Measurements from ENCODE around the gene PDE5A. TPM values are rescaled to one million over a fixed set of nuclear protein-coding genes. Genes with fewer than 3 reads are reported as not detected.
"Not testable (repeated sequence)": the region's sequence is repeated elsewhere in the genome, so short reads cannot be mapped to it uniquely, and the experiment has no call there.

The PDE5A gene
- total and polyA plus RNA-seq, 2 experiments from 2014 or later, result 2.3 to 19.3 TPM

- not testable (repeated sequence) for H3K27me3 ChIP-seq; H3K4me3 ChIP-seq; H3K27ac ChIP-seq; H3K9me3 ChIP-seq (ENCODE audit: low read depth); H3K4me1 ChIP-seq (ENCODE audit: low read depth)
- peak; percentile 8 to 29 for DNase-seq (ENCODE audit: low read depth in 1 of 2, low spot score in 1 of 2)
- peaks cover 22% of the 10 kb centered on the region for H3K36me3 ChIP-seq
Observed at GRCh38 chr4:119462733-119463132, 165.9 kb downstream of the PDE5A start.

- not testable (repeated sequence) for H3K27ac ChIP-seq; H3K9me3 ChIP-seq (ENCODE audit: low read depth); H3K36me3 ChIP-seq; H3K27me3 ChIP-seq; H3K4me1 ChIP-seq (ENCODE audit: low read depth)
- H3K4me3 ChIP-seq, result peak overlapping the region; percentile 94
- peak in 1 of 2 donors; percentile 70 for DNase-seq (ENCODE audit: low read depth in 1 of 2, low spot score in 1 of 2)
Observed at GRCh38 chr4:119455734-119456133, 172.9 kb downstream of the PDE5A start.

- DNase-seq (ENCODE audit: low read depth in 1 of 2, low spot score in 1 of 2), result peak; percentile 97 to 98
- H3K27me3 ChIP-seq; H3K9me3 ChIP-seq (ENCODE audit: low read depth); H3K36me3 ChIP-seq; H3K4me1 ChIP-seq (ENCODE audit: low read depth): not testable (repeated sequence)
- H3K27ac ChIP-seq, result peak overlapping the region; percentile 98
- peak overlapping the region; percentile 94 for H3K4me3 ChIP-seq
Observed at GRCh38 chr4:119454491-119455270, 173.9 kb downstream of the PDE5A start.

- not testable (repeated sequence) for H3K36me3 ChIP-seq; H3K27me3 ChIP-seq; H3K9me3 ChIP-seq (ENCODE audit: low read depth); H3K4me1 ChIP-seq (ENCODE audit: low read depth); DNase-seq (ENCODE audit: low read depth in 1 of 2, low spot score in 1 of 2)
- H3K27ac ChIP-seq, result peak overlapping the region; percentile 98
- H3K4me3 ChIP-seq, result peak overlapping the region; percentile 94
Observed at GRCh38 chr4:119454151-119454490, 174.5 kb downstream of the PDE5A start.

- H3K4me1 ChIP-seq (ENCODE audit: low read depth); H3K36me3 ChIP-seq; DNase-seq (ENCODE audit: low read depth in 1 of 2, low spot score in 1 of 2); H3K27me3 ChIP-seq; H3K9me3 ChIP-seq (ENCODE audit: low read depth); H3K4me3 ChIP-seq: not testable (repeated sequence)
- peak overlapping the region; percentile 98 for H3K27ac ChIP-seq
Observed at GRCh38 chr4:119453286-119453685, 175.3 kb downstream of the PDE5A start.

- H3K27me3 ChIP-seq; H3K4me3 ChIP-seq; H3K36me3 ChIP-seq; H3K27ac ChIP-seq; DNase-seq (ENCODE audit: low read depth in 1 of 2, low spot score in 1 of 2); H3K9me3 ChIP-seq (ENCODE audit: low read depth); H3K4me1 ChIP-seq (ENCODE audit: low read depth): not testable (repeated sequence)
Observed at GRCh38 chr4:119449851-119450250, 178.8 kb downstream of the PDE5A start.
